HepG2 (cell line): ENCODE data around the gene CA12.

ENCODE experiments used
- CENPX ChIP-seq: sonication (generic); formaldehyde crosslinking; IDR thresholded peaks from 2 replicates; pipeline ENCODE4 v1.9.0; 2021; ENCODE audit warnings: mild to moderate bottlenecking, missing genetic modification reagents, moderate library complexity
- CTCF ChIP-seq: sonication (generic); formaldehyde crosslinking; IDR thresholded peaks from 2 replicates; pipeline ENCODE4 v1.5.0; 2020; ENCODE audit warnings: mild to moderate bottlenecking, missing genetic modification reagents, moderate library complexity
- MXI1 ChIP-seq: IDR thresholded peaks from 3 replicates; pipeline ENCODE4 v1.6.1; 2012; ENCODE audit warnings: low read depth, low read length, inconsistent platforms, borderline replicate concordance
- NAIF1 ChIP-seq: sonication (generic); formaldehyde crosslinking; IDR thresholded peaks from 2 replicates; pipeline ENCODE4 v1.5.0; 2020; ENCODE audit warnings: mild to moderate bottlenecking, missing genetic modification reagents, borderline replicate concordance
- POLR2A ChIP-seq, 2 experiments: IDR thresholded peaks; 2 replicates each; pipeline ENCODE4 v1.6.1; 2011; ENCODE audit warnings: low read depth in 2 of 2, low read length in 2 of 2, mild to moderate bottlenecking in 1 of 2, moderate library complexity in 1 of 2; ENCODE audit not compliant: insufficient read depth in 1 of 2
- RAD21 ChIP-seq: fragments of 450-650 bp; formaldehyde crosslinking; IDR thresholded peaks from 2 replicates; pipeline ENCODE4 v1.5.0; 2020; ENCODE audit warnings: mild to moderate bottlenecking
- RFX3 ChIP-seq: IDR thresholded peaks from 2 replicates; pipeline ENCODE4 v1.6.1; 2016; ENCODE audit warnings: missing biosample characterization, missing genetic modification reagents
- SMC3 ChIP-seq: IDR thresholded peaks from 2 replicates; pipeline ENCODE4 v1.6.1; 2011; ENCODE audit warnings: low read length, improper control_type of control experiment
- SOX6 ChIP-seq, 2 experiments: fragments of 450-650 bp in 1 of 2; sonication (generic) in 1 of 2; formaldehyde crosslinking in 1 of 2; IDR thresholded peaks; 2 replicates each; pipeline versions ENCODE4 v1.4.0 to v1.6.1; 2017 to 2020; ENCODE audit warnings: antibody characterized with exemption in 1 of 2, mild to moderate bottlenecking in 1 of 2, missing genetic modification reagents in 1 of 2
- SRSF9 ChIP-seq: fragments of 200-400 bp; formaldehyde crosslinking; IDR thresholded peaks from 2 replicates; pipeline ENCODE4 v1.6.1; 2018; ENCODE audit warnings: borderline replicate concordance, mild to moderate bottlenecking, low read depth, low read length; ENCODE audit not compliant: insufficient read depth, poor library complexity, severe bottlenecking
- ZNF17 ChIP-seq: sonication (generic); formaldehyde crosslinking; IDR thresholded peaks from 2 replicates; pipeline ENCODE4 v1.5.0; 2020; ENCODE audit warnings: mild to moderate bottlenecking, missing genetic modification reagents
- ZNF451 ChIP-seq: sonication (generic); formaldehyde crosslinking; IDR thresholded peaks from 2 replicates; pipeline ENCODE4 v1.5.0; 2020; ENCODE audit warnings: mild to moderate bottlenecking, missing genetic modification reagents
- ZNF530 ChIP-seq: sonication (generic); formaldehyde crosslinking; IDR thresholded peaks from 2 replicates; pipeline ENCODE4 v1.5.0; 2020; ENCODE audit warnings: low read depth, mild to moderate bottlenecking, missing genetic modification reagents
- ZNF83 ChIP-seq: sonication (generic); formaldehyde crosslinking; IDR thresholded peaks from 2 replicates; pipeline ENCODE4 v1.4.0; 2020; ENCODE audit warnings: missing genetic modification reagents, mild to moderate bottlenecking, borderline replicate concordance

GRCh38 chr15:63318344-63318743 is 63.3 kb downstream of the CA12 start:
- no peak for TF ChIP-seq MXI1
- TF ChIP-seq NAIF1 = no peak
- no peak for TF ChIP-seq CENPX (CRISPR knock-in tag)
- TF ChIP-seq CTCF (CRISPR knock-in tag) = no peak
- no peak for TF ChIP-seq ZNF451
- TF ChIP-seq RFX3 = no peak
- TF ChIP-seq SOX6 (IDR thresholded peaks at IDR 0.05) = no peak
- TF ChIP-seq SOX6 (CRISPR knock-in tag; IDR thresholded peaks at IDR 0.05) = no peak
- no peak for TF ChIP-seq ZNF530 (CRISPR knock-in tag)
- TF ChIP-seq POLR2A (IDR thresholded peaks at IDR 0.05; ENCODE audit: insufficient read depth in 1 of 2, low read depth in 2 of 2, low read length in 2 of 2) = no peak
- no peak for TF ChIP-seq SRSF9
- no peak for TF ChIP-seq ZNF83
- TF ChIP-seq RAD21 (CRISPR knock-in tag) = no peak
- no peak for TF ChIP-seq SMC3
- no peak for TF ChIP-seq ZNF17
